Activated T-helper 17 cell treated with anti-CD3 and anti-CD28 coated beads, Interleukin-2, amount 50 U/mL, for 72 hours (primary cell): ENCODE results near the gene SLC17A8. TPM values are rescaled to one million over a fixed set of nuclear protein-coding genes. Genes with fewer than 3 reads are reported as not detected.
"Not testable (repeated sequence)": the region's sequence is repeated elsewhere in the genome, so short reads cannot be mapped to it uniquely, and the experiment has no call there.

Experiments
- ATAC-seq: fragments of 150-1000 bp; cut with Tn5 transposase; replicated peaks from 2 replicates; pipeline ENCODE4 v1.10.0; 2021; ENCODE audit warnings: mild to moderate bottlenecking, moderate library complexity
- H3K27ac Mint-ChIP-seq: one replicate; pipeline ENCODE4 v1.8.0; 2022; ENCODE audit warnings: mixed read lengths
- H3K27me3 Mint-ChIP-seq: one replicate; pipeline ENCODE4 v1.8.0; 2022; ENCODE audit warnings: mixed read lengths
- H3K36me3 Mint-ChIP-seq: one replicate; pipeline ENCODE4 v1.8.0; 2022; ENCODE audit warnings: low read depth, mild to moderate bottlenecking, mixed read lengths
- H3K4me1 Mint-ChIP-seq: one replicate; pipeline ENCODE4 v1.8.0; 2022; ENCODE audit warnings: mixed read lengths
- H3K4me3 Mint-ChIP-seq: one replicate; pipeline ENCODE4 v1.8.0; 2022; ENCODE audit warnings: mild to moderate bottlenecking, mixed read lengths
- H3K9me3 Mint-ChIP-seq: one replicate; pipeline ENCODE4 v1.8.0; 2022; ENCODE audit warnings: mixed read lengths
- total RNA-seq, 2 donors: library from RNA; stranded (reverse); gene quantifications; one replicate each; pipeline ENCODE4 v1.2.3, GENCODE V29; 2022

SLC17A8 gene
- total RNA-seq, 2 donors from 2014 or later: not detected

- Mint-ChIP-seq H3K4me3 (no peak overlapping the region), H3K27me3 (peaks cover 19% of the 10 kb centered on the region), H3K27ac (no peak overlapping the region), H3K9me3 (peaks cover 14% of the 10 kb centered on the region), H3K4me1 (no peaks in the 10 kb centered on the region), H3K36me3 (no peaks in the 10 kb centered on the region)
- ATAC-seq: no peak
Observed at GRCh38 chr12:100426145-100426544, 69.3 kb downstream of the SLC17A8 start.

GRCh38 chr12:100427078-100427477 is 70.2 kb downstream of the SLC17A8 start:
- no peaks in the 10 kb centered on the region for H3K4me1 Mint-ChIP-seq
- H3K36me3 Mint-ChIP-seq: no peaks in the 10 kb centered on the region
- no peak overlapping the region for H3K4me3 Mint-ChIP-seq
- no peak overlapping the region for H3K27ac Mint-ChIP-seq
- H3K27me3 Mint-ChIP-seq: peaks cover 19% of the 10 kb centered on the region
- peaks cover 14% of the 10 kb centered on the region for H3K9me3 Mint-ChIP-seq
- peak; percentile 32 for ATAC-seq

- H3K27me3 Mint-ChIP-seq: peaks cover 11% of the 10 kb centered on the region
- H3K4me1 Mint-ChIP-seq, H3K36me3 Mint-ChIP-seq, ATAC-seq, H3K4me3 Mint-ChIP-seq, H3K27ac Mint-ChIP-seq, H3K9me3 Mint-ChIP-seq: not testable (repeated sequence)
Observed at GRCh38 chr12:100430251-100430650, 73.4 kb downstream of the SLC17A8 start.

GRCh38 chr12:100433701-100434100 is 76.8 kb downstream of the SLC17A8 start:
- H3K9me3 Mint-ChIP-seq: no peaks in the 10 kb centered on the region
- H3K27ac Mint-ChIP-seq: no peak overlapping the region
- no peaks in the 10 kb centered on the region for H3K36me3 Mint-ChIP-seq
- H3K27me3 Mint-ChIP-seq: peaks cover 8% of the 10 kb centered on the region
- H3K4me3 Mint-ChIP-seq: no peak overlapping the region
- no peaks in the 10 kb centered on the region for H3K4me1 Mint-ChIP-seq
- ATAC-seq: no peak

- H3K4me3 Mint-ChIP-seq: no peak overlapping the region
- no peak for ATAC-seq
- no peak overlapping the region for H3K27ac Mint-ChIP-seq
- no peaks in the 10 kb centered on the region for H3K36me3 Mint-ChIP-seq
- no peaks in the 10 kb centered on the region for H3K4me1 Mint-ChIP-seq
- H3K9me3 Mint-ChIP-seq: no peaks in the 10 kb centered on the region
- peaks cover 8% of the 10 kb centered on the region for H3K27me3 Mint-ChIP-seq
Observed at GRCh38 chr12:100434177-100434576, 77.3 kb downstream of the SLC17A8 start.

GRCh38 chr12:100435957-100436356 is 79.1 kb downstream of the SLC17A8 start:
- Mint-ChIP-seq H3K4me3 (no peak overlapping the region), H3K36me3 (no peaks in the 10 kb centered on the region), H3K9me3 (no peaks in the 10 kb centered on the region), H3K27me3 (peaks cover 8% of the 10 kb centered on the region), H3K4me1 (no peaks in the 10 kb centered on the region), H3K27ac (no peak overlapping the region)
- no peak for ATAC-seq

GRCh38 chr12:100437038-100437841 is 80.4 kb downstream of the SLC17A8 start:
- no peaks in the 10 kb centered on the region for H3K36me3 Mint-ChIP-seq
- H3K27me3 Mint-ChIP-seq: peaks cover 8% of the 10 kb centered on the region
- H3K4me1 Mint-ChIP-seq: no peaks in the 10 kb centered on the region
- H3K27ac Mint-ChIP-seq: no peak overlapping the region
- H3K4me3 Mint-ChIP-seq: no peak overlapping the region
- no peak for ATAC-seq
- no peaks in the 10 kb centered on the region for H3K9me3 Mint-ChIP-seq

GRCh38 chr12:100439797-100440196 is 82.9 kb downstream of the SLC17A8 start:
- no peaks in the 10 kb centered on the region for H3K36me3 Mint-ChIP-seq
- no peaks in the 10 kb centered on the region for H3K4me1 Mint-ChIP-seq
- H3K9me3 Mint-ChIP-seq: no peaks in the 10 kb centered on the region
- no peak overlapping the region for H3K4me3 Mint-ChIP-seq
- peaks cover 13% of the 10 kb centered on the region for H3K27me3 Mint-ChIP-seq
- ATAC-seq: no peak
- H3K27ac Mint-ChIP-seq: no peak overlapping the region

GRCh38 chr12:100442403-100442802 is 85.5 kb downstream of the SLC17A8 start:
- no peaks in the 10 kb centered on the region for H3K9me3 Mint-ChIP-seq
- peaks cover 19% of the 10 kb centered on the region for H3K27me3 Mint-ChIP-seq
- H3K4me3 Mint-ChIP-seq: no peak overlapping the region
- H3K27ac Mint-ChIP-seq: no peak overlapping the region
- H3K4me1 Mint-ChIP-seq: no peaks in the 10 kb centered on the region
- no peak for ATAC-seq
- H3K36me3 Mint-ChIP-seq: no peaks in the 10 kb centered on the region

- H3K36me3 Mint-ChIP-seq: no peaks in the 10 kb centered on the region
- H3K27me3 Mint-ChIP-seq: peaks cover 17% of the 10 kb centered on the region
- H3K4me1 Mint-ChIP-seq: no peaks in the 10 kb centered on the region
- no peak overlapping the region for H3K27ac Mint-ChIP-seq
- H3K4me3 Mint-ChIP-seq: no peak overlapping the region
- no peak for ATAC-seq
- H3K9me3 Mint-ChIP-seq: no peaks in the 10 kb centered on the region
Observed at GRCh38 chr12:100443434-100443833, 86.6 kb downstream of the SLC17A8 start.

GRCh38 chr12:100445081-100445481 is 88.2 kb downstream of the SLC17A8 start:
- no peaks in the 10 kb centered on the region for H3K36me3 Mint-ChIP-seq
- no peak overlapping the region for H3K4me3 Mint-ChIP-seq
- no peak for ATAC-seq
- H3K27me3 Mint-ChIP-seq: peaks cover 20% of the 10 kb centered on the region
- H3K9me3 Mint-ChIP-seq: no peaks in the 10 kb centered on the region
- no peaks in the 10 kb centered on the region for H3K4me1 Mint-ChIP-seq
- no peak overlapping the region for H3K27ac Mint-ChIP-seq

- no peak overlapping the region for H3K27ac Mint-ChIP-seq
- no peaks in the 10 kb centered on the region for H3K9me3 Mint-ChIP-seq
- ATAC-seq: no peak
- H3K4me3 Mint-ChIP-seq: no peak overlapping the region
- H3K27me3 Mint-ChIP-seq: peaks cover 24% of the 10 kb centered on the region
- H3K4me1 Mint-ChIP-seq: no peaks in the 10 kb centered on the region
- no peaks in the 10 kb centered on the region for H3K36me3 Mint-ChIP-seq
Observed at GRCh38 chr12:100447381-100447780, 90.5 kb downstream of the SLC17A8 start.

- Mint-ChIP-seq H3K36me3 (no peaks in the 10 kb centered on the region), H3K27me3 (peaks cover 20% of the 10 kb centered on the region), H3K9me3 (no peaks in the 10 kb centered on the region), H3K27ac (no peak overlapping the region), H3K4me3 (no peak overlapping the region), H3K4me1 (no peaks in the 10 kb centered on the region)
- no peak for ATAC-seq
Observed at GRCh38 chr12:100448656-100449055, 91.8 kb downstream of the SLC17A8 start.

GRCh38 chr12:100450735-100451134 is 93.9 kb downstream of the SLC17A8 start:
- H3K4me3 Mint-ChIP-seq: no peak overlapping the region
- no peaks in the 10 kb centered on the region for H3K9me3 Mint-ChIP-seq
- no peak overlapping the region for H3K27ac Mint-ChIP-seq
- no peaks in the 10 kb centered on the region for H3K36me3 Mint-ChIP-seq
- H3K4me1 Mint-ChIP-seq: no peaks in the 10 kb centered on the region
- ATAC-seq: no peak
- H3K27me3 Mint-ChIP-seq: peaks cover 15% of the 10 kb centered on the region

GRCh38 chr12:100453951-100454350 is 97.1 kb downstream of the SLC17A8 start:
- no peaks in the 10 kb centered on the region for H3K9me3 Mint-ChIP-seq
- no peak for ATAC-seq
- no peak overlapping the region for H3K27ac Mint-ChIP-seq
- H3K4me1 Mint-ChIP-seq: no peaks in the 10 kb centered on the region
- H3K27me3 Mint-ChIP-seq: peaks cover 7% of the 10 kb centered on the region
- H3K4me3 Mint-ChIP-seq: no peak overlapping the region
- no peaks in the 10 kb centered on the region for H3K36me3 Mint-ChIP-seq
